ENCODE data around the gene WDR82.
A peak's percentile ranks its signal among the peaks of the same experiment; 100 is the strongest.

GRCh38 chr3:52238761-52239701 is 39.4 kb downstream of the WDR82 start, which contains the start of gene TWF2:
- TF ChIP-seq CTCF (IDR thresholded peaks at IDR 0.05) (peak in 4 of 6 experiments; percentile 34 to 54 (median 38)), POLR2A (IDR thresholded peaks at IDR 0.05) (peak; percentile 51 to 62)

Measured in adrenal gland (tissue), 5 donors.